Activated naive CD8-positive, alpha-beta T cell (primary cell): ENCODE data around the gene AURKAIP1.

Source experiments
- H3K27ac Mint-ChIP-seq: one replicate; pipeline ENCODE4 v1.8.0; 2021; ENCODE audit warnings: mixed read lengths
- H3K27me3 Mint-ChIP-seq: one replicate; pipeline ENCODE4 v1.8.0; 2021; ENCODE audit warnings: mixed read lengths
- H3K36me3 Mint-ChIP-seq: one replicate; pipeline ENCODE4 v1.8.0; 2021; ENCODE audit warnings: mixed read lengths
- H3K4me1 Mint-ChIP-seq: one replicate; pipeline ENCODE4 v1.8.0; 2021; ENCODE audit warnings: low read depth, mixed read lengths
- H3K4me3 Mint-ChIP-seq: one replicate; pipeline ENCODE4 v1.8.0; 2021; ENCODE audit warnings: mild to moderate bottlenecking, mixed read lengths
- H3K9me3 Mint-ChIP-seq: one replicate; pipeline ENCODE4 v1.8.0; 2021; ENCODE audit warnings: low read depth, mixed read lengths

AURKAIP1 gene

GRCh38 chr1:1331068-1331965 lies 43.7 kb downstream of the AURKAIP1 start, which contains the start of gene TAS1R3:
Gene TAS1R3 (plus strand): TSS chr1:1331280. CDS start chr1:1331346, 66 bp downstream.
- H3K27ac Mint-ChIP-seq = no peak within 1 kb of the TSS
- H3K9me3 Mint-ChIP-seq = no peaks in the 10 kb centered on the region
- no peak within 1 kb of the TSS for H3K4me3 Mint-ChIP-seq
- H3K4me1 Mint-ChIP-seq = peaks cover 3% of the 10 kb centered on the region
- H3K36me3 Mint-ChIP-seq = no peaks in the 10 kb centered on the region
- no peaks in the 10 kb centered on the region for H3K27me3 Mint-ChIP-seq

- Mint-ChIP-seq H3K27ac (no peak overlapping the region), H3K4me3 (no peak overlapping the region)
Measured at GRCh38 chr1:1330366-1331067, 44.5 kb downstream of the AURKAIP1 start.

GRCh38 chr1:1329304-1330210 lies 45.5 kb downstream of the AURKAIP1 start:
- Mint-ChIP-seq H3K36me3 (no peaks in the 10 kb centered on the region), H3K27ac (no peak overlapping the region), H3K9me3 (no peaks in the 10 kb centered on the region), H3K4me1 (peaks cover 8% of the 10 kb centered on the region), H3K4me3 (peak overlapping the region; percentile 53), H3K27me3 (no peaks in the 10 kb centered on the region)

More at GRCh38 chr1:1330366-1331067, 44.5 kb downstream of the AURKAIP1 start:
- no peaks in the 10 kb centered on the region for H3K9me3 Mint-ChIP-seq
- H3K4me1 Mint-ChIP-seq = peaks cover 8% of the 10 kb centered on the region
- H3K36me3 Mint-ChIP-seq = no peaks in the 10 kb centered on the region
- no peaks in the 10 kb centered on the region for H3K27me3 Mint-ChIP-seq

GRCh38 chr1:1328254-1328653 lies 46.8 kb downstream of the AURKAIP1 start:
- no peak overlapping the region for H3K27ac Mint-ChIP-seq

GRCh38 chr1:1327291-1327690 lies 47.7 kb downstream of the AURKAIP1 start:
- Mint-ChIP-seq H3K27ac (no peak overlapping the region), H3K27me3 (no peaks in the 10 kb centered on the region), H3K4me3 (no peak overlapping the region), H3K4me1 (peaks cover 17% of the 10 kb centered on the region), H3K36me3 (no peaks in the 10 kb centered on the region), H3K9me3 (no peaks in the 10 kb centered on the region)

More at GRCh38 chr1:1328254-1328653, 46.8 kb downstream of the AURKAIP1 start:
- Mint-ChIP-seq H3K27me3 (no peaks in the 10 kb centered on the region), H3K36me3 (no peaks in the 10 kb centered on the region), H3K4me3 (no peak overlapping the region), H3K9me3 (no peaks in the 10 kb centered on the region), H3K4me1 (peaks cover 12% of the 10 kb centered on the region)

- H3K4me3 Mint-ChIP-seq = peak overlapping the region; percentile 53
- H3K36me3 Mint-ChIP-seq = no peaks in the 10 kb centered on the region
- H3K27me3 Mint-ChIP-seq = no peaks in the 10 kb centered on the region
- no peaks in the 10 kb centered on the region for H3K9me3 Mint-ChIP-seq
- no peak overlapping the region for H3K27ac Mint-ChIP-seq
- H3K4me1 Mint-ChIP-seq = peaks cover 25% of the 10 kb centered on the region
Measured at GRCh38 chr1:1326075-1326605, 48.9 kb downstream of the AURKAIP1 start.

- Mint-ChIP-seq H3K4me3 (peak overlapping the region; percentile 74), H3K9me3 (no peaks in the 10 kb centered on the region), H3K36me3 (no peaks in the 10 kb centered on the region), H3K27me3 (no peaks in the 10 kb centered on the region), H3K27ac (no peak overlapping the region), H3K4me1 (peaks cover 25% of the 10 kb centered on the region)
Measured at GRCh38 chr1:1325288-1326074, 49.5 kb downstream of the AURKAIP1 start.

- Mint-ChIP-seq H3K9me3 (no peaks in the 10 kb centered on the region), H3K36me3 (no peaks in the 10 kb centered on the region), H3K4me3 (peak within 1 kb of the TSS; percentile 95), H3K27ac (peak within 1 kb of the TSS; percentile 88), H3K4me1 (peaks cover 25% of the 10 kb centered on the region), H3K27me3 (no peaks in the 10 kb centered on the region)
Measured at GRCh38 chr1:1324524-1325287, 50.3 kb downstream of the AURKAIP1 start, which contains the start of the genes CPTP and INTS11. Gene CPTP (plus strand): TSS chr1:1324802. CDS start chr1:1326911, 2,109 bp downstream. Gene INTS11 (minus strand): TSS chr1:1324660. CDS start chr1:1324608, 52 bp downstream.

- peaks cover 24% of the 10 kb centered on the region for H3K4me1 Mint-ChIP-seq
- H3K4me3 Mint-ChIP-seq = peak overlapping the region; percentile 53
- H3K27me3 Mint-ChIP-seq = no peaks in the 10 kb centered on the region
- H3K27ac Mint-ChIP-seq = no peak overlapping the region
- no peaks in the 10 kb centered on the region for H3K9me3 Mint-ChIP-seq
- H3K36me3 Mint-ChIP-seq = no peaks in the 10 kb centered on the region
Measured at GRCh38 chr1:1324084-1324523, 50.9 kb downstream of the AURKAIP1 start.
